Limb (tissue), 2 donors: ENCODE data around the gene ASB16.

ENCODE experiments used
- DNase-seq, 2 donors: peaks; one replicate each; pipeline ENCODE4 v3.0.0-alpha.2; 2016; ENCODE audit errors: extremely low spot score in 2 of 2

ASB16 gene

DNA sequence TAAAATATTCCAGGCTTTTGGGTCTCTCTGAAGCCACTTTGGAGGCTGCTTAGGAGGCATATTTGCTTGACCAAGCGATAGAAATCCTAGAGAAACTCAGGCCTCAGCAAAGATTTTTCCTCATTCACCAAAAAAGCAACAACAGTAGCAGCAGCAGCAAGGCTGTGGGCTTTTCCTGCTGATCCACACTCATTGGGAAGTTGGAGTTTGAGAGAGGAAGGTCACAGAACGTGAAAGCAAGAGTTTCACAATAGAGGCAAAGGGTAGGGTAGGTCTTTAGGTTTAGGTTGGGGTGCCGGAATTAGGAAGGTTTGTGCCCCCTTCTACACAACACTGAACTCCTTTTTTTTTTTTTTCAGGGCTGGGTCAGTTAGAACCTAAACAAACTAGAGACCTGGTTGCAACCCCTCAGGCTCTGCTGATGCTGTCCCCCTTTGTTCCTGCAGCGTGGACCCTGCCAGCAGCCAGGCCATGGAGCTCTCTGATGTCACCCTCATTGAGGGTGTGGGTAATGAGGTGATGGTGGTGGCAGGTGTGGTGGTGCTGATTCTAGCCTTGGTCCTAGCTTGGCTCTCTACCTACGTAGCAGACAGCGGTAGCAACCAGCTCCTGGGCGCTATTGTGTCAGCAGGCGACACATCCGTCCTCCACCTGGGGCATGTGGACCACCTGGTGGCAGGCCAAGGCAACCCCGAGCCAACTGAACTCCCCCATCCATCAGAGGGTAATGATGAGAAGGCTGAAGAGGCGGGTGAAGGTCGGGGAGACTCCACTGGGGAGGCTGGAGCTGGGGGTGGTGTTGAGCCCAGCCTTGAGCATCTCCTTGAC, 18.3 kb downstream of the ASB16 start:
- DNase-seq, result no peak

DNA sequence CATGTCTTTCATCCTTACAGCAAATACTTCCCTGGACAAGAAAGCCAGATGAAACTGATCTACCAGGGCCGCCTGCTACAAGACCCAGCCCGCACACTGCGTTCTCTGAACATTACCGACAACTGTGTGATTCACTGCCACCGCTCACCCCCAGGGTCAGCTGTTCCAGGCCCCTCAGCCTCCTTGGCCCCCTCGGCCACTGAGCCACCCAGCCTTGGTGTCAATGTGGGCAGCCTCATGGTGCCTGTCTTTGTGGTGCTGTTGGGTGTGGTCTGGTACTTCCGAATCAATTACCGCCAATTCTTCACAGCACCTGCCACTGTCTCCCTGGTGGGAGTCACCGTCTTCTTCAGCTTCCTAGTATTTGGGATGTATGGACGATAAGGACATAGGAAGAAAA, 20.0 kb downstream of the ASB16 start:
- no peak for DNase-seq

DNA sequence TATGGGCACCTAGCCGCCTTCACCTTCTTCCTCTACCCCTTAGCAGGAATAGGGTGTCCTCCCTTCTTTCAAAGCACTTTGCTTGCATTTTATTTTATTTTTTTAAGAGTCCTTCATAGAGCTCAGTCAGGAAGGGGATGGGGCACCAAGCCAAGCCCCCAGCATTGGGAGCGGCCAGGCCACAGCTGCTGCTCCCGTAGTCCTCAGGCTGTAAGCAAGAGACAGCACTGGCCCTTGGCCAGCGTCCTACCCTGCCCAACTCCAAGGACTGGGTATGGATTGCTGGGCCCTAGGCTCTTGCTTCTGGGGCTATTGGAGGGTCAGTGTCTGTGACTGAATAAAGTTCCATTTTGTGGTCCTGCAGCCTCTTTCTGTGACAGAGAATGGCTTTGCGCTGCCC, 20.9 kb downstream of the ASB16 start:
- DNase-seq, result peak in 1 of 2 donors; percentile 23

DNA sequence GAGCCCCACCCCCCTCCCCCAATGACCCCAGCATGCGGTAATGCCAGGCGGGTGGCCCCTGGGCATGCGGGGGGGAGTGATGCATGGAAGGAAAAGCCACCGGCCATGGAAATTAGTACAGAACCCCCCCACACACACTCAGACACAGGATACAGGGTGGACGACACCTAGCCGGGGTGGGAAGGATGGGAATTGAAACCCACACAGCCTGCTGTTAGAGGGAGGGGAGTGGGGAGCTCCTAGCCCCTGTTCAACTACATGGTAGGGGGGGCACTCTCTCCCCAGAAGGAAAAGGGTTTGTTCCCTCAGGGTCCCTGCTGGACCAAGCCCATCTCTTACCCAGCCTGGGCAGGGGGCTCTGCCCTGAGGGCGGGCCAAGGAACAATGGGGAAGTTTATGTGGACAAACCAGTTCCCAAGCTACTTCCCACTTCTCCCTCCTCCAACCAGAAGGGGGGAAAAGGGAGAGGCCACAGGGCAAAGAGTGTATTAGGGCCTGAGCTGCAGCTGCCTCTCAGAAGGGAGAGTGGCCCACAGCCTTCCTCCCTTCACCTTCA, 21.5 kb downstream of the ASB16 start:
- no peak for DNase-seq

DNA sequence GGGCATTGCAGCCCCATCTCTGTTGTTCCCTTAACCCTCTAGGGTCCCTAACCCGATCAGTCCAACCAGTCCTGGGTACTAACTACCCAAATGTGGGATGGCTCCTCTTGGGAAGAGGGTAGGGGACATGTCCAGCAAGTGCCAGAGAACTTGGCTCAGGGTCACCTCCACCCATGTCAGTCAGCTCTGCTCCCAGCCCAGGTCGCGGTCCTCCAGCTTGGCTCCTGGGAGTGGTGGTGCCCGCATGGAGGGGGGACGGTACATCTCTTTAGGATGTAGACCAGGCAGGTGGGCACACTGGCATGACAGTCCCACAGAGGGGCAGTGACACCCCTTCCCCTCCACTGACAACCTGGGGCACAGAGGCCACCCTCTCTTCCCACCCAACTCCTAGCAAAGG, 22.2 kb downstream of the ASB16 start:
- DNase-seq, result no peak

DNA sequence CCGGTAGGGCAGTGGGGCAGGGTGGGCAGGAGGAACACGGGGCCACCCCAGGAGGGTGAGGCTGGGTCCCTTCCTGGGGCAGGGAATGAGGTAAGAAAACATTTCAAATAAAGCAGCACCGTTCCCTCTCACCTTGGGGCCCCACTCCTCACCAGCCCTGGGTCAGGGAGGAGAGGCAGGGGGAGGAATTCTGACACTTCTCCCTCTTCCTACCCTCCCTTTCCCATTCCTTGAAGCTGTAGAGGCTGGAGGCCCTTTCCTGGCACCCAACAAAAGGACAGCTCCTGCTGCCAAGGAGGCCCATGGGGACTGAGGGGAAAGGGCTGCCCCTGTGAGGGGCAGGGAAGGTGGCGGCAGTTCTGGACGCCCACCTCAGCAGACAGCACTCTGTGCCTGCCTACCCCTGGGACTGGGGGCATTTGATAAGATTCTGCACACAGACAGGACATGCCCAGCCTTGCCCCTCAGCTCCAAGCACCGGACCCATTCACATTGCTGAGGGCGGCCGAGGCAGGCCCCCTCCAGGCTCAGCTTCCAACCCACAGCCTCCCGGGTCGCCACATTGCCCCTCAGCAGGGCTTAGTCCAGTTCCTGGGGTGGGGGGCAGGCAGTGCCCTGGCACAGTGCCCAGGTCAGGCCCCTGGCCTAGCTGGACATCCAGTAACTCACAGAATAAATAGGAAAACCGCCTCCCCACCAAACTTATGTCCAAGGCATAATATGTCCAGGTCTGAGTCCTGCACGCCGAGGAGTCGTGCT, 23.0 kb downstream of the ASB16 start:
- no peak for DNase-seq

DNA sequence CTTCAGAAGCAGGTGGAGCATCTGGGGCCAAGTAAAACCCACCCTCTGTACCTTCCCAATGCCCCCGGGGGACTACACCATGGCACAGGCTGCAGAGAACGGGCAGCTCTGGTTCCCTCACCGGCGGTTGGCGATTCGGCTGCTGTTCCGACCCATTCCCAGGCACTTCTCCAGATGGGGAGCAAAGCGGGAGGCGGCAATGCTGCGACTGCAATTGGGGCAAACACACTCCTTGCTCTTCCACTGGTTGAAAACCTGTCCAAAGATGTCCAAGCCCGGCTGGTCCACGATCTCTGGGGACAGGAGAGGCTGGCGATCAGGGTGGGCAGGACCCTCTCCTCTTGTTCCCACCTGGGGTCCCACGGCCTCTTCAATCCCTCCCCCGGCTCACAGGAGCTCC, 26.6 kb downstream of the ASB16 start:
- no peak for DNase-seq

DNA sequence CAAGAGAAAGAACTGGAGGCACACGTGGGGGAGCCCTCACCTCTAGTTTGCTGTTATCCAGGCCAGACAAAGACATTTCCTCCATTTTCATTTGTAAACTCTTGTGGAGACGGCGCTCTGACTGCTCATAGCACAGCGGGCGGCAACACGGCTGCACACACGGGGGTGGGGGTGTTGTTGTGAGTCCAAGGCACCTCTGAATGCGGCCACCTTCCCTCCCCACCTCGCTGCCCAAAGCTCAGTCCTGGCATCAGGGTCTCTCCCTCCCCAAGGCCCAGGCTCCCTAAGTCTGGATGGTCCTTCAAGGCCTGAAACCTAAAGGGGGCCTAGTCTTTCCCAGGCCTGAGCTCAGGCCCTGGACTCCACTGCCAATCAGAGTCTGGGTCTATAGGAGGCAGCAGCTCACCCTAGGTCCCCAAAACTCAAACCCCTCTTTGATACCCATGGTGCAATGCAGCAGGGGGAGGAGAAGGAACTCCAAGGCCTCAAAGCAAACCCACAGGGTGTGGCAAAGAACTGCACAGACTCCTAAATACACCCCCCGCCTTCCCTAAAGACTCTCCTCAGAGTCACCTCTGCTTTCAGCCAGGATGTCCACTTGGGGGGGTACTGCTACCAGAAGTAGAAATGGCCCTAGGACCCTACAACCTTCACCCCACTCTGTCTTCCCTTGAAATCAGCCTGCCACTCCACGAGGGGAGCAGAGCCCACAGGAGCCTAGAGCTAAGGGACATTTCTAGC, 27.6 kb downstream of the ASB16 start:
- DNase-seq, result peak in 1 of 2 donors; percentile 50

DNA sequence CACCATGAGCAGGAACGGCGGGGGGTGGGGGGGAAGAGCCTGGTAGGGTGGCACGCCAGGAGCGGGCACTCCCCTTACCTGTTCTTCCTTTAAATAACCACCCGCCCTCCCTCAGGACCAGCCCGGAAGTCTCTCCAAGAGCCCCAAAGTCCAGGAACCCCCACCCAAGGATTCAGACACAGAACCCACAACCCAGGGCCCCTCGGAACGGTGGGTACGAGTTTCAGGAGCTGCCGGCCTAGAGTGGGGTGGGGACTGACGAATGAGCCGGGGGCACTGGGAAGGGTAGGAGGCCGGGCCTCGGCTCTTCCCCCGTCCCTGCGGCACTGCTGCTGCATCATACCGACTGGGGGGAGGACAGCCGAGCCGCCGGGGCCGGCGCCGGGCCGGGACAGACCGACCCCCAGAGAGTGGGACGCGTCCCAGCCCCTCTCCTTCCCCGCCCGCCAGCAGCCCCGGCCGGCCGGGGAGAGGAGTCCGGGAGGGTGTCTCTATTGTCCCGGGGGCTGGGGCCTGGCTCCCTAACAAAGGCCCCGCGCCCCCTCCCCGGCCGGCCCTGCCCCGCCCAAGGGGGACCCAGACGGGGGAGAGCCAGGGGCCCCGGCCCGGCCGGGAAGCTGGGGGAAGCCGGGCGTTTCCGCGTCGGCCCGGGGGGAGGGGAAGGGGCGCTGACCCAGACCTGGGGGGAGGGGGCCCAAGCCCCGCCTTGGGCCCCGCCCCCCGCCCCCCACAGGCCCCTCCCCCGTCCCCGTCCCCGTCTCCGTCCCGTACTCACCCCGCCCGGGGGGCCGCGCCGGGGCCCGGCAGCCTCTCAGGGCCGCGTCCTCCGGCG, 28.4 kb downstream of the ASB16 start:
- DNase-seq, result peak; percentile 52 to 91

DNA sequence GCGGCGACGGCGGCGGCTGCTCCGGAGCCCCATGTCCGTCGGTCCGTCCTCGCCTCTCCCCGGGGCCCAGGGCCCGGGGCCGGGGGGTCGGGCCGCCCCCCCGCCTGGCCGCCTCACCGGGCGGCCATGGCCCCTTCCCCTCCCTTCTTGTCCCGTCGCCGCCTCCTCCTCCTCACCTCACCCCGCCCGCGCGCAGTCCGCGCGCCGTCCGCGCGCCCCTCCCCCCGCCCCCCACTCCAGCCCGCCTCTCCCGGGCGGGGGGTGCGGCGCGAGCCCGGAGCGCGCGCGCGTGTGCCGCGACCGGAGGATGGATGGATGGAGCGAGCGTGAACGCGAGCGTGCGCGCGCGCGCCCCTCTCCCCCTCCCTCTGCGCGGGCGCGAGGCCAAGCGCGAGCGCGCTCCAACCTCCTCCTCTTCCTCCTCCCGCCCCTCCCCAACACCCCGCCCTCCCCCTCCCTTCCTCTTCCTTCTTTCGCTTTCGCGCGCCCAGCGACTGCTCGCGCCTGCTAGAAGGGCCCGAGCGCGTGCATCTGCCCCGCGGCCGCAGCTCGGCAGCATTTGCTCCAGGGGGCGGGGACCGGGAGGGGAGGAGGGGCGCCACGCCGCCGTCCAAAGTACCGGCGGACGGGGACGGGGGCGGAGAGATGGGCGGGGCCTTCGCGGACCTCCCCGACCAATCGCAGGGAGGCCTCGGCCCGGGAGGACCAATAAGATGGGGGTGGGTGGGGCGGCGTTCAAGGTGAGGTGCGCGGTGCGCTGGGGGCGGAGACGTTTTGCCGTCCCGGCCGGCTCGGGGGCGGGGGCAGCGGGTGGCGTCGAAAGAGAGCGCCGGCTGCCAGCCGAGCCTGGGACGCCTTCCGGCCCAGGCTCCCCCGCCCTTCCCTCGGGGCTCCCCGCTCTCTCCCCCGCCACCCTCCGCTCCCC, 29.3 kb downstream of the ASB16 start, which contains the start of gene ATXN7L3:
Gene ATXN7L3, minus strand, starts transcription at position 332 of the 925 bp plus-strand sequence. CDS start 1,814 bp downstream, outside the sequence.
- DNase-seq, result peak; percentile 99

DNA sequence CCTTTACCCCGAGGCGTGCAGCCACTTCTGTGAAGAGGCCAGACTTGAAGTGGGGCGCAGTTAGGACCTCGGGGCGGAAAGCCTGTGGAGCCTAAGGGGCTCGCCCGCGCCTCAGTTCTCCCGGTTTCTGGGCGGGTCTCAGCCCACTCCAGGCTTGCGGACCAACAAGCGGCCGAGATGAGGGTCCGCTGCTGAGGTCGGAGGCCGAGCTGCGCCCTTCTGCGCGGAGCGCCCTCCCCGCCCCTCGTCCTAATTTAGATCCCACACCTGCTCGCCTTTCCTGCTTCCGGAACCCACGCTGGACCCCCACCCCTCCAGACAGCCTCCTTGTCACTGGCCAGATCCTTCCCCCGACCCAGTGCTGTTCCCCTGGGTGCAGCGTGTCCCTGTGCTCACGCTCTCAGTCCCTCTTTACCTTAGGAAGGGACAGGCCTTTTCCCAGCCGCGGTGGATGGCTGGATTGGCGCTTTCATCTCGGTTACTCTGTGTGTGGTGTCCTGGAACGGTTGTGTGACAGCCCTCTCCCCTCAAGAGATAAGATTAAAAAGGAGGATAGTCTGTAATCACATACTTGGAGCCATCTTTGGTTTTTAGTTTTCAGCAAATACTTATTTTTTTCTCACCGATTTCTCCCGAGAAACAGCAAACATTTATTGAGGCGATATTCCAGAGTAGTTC, 30.1 kb downstream of the ASB16 start:
- DNase-seq, result no peak

DNA sequence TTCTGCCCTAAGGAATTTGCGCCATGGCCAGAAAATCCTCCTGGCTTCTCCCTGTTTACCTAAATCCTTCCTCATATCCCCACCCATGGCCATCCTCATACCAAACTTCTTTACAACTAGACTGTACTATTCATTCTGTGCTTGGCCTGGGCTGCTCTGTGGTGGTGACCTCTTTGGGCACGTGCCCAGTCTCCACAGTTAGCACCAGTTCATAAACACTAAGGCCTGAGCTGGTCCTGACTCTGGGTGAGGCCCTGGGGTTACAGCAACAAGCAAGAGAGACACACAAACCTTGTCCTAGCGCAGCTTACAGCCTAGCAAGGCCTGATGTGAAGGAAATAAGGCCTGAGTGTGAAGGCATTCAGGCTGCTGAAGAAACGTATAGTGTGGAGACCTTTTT, 32.3 kb downstream of the ASB16 start:
- no peak for DNase-seq

DNA sequence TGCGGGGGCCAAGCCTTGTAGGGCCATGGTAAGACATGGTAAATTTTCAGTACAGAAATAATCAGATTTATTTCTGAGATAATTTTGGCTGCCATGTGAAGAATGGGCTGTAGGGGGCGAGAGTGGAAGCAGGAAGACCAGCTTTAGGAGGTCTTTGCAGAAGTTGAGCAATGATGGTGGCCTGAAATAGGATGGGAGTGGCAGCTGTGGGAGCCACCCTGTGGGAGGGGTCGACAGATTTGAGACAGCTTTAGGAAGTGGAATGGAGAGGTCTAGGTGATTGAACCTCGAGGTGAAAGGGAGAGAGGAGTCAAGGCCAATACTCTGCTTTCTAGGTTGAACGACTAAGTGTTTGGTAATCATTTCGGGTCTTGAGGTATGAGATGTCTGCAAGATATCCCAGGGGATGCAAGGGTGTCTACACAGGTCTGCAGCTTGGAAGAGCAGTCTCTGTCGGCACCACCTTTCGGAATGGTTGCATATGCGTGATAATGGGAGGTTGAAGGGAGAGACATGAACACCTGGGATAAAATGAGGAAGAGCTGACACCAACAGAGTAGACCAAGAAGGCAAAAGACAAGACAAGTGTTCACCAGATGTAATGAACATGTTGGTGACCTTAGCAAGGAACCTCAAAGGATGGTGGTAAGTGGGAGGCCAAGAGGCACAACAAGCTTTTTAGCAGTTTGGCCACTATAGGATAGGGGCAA, 33.4 kb downstream of the ASB16 start:
- DNase-seq, result peak; percentile 33 to 50

DNA sequence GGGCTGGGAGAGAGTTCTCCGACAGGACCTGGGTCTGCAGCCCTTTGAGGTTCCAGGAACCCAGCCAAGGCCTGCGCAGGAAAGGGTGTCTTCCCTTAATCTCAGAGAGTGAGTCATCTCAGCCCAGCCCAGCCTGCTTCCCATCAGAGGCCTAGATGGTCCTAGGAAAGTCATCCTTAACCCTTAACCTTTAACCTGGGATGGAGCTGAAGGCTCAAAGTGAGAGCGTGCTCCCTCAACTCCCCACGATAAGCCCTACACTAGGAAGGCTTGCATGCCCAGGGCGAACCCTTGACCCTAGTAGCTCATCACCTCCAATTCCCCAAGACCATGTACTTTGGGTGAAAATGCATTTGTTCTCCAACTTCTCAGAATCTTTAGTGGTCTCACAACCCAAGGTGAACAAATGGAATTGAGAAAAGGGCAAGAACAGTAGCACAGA, 34.0 kb downstream of the ASB16 start:
- DNase-seq, result no peak

DNA sequence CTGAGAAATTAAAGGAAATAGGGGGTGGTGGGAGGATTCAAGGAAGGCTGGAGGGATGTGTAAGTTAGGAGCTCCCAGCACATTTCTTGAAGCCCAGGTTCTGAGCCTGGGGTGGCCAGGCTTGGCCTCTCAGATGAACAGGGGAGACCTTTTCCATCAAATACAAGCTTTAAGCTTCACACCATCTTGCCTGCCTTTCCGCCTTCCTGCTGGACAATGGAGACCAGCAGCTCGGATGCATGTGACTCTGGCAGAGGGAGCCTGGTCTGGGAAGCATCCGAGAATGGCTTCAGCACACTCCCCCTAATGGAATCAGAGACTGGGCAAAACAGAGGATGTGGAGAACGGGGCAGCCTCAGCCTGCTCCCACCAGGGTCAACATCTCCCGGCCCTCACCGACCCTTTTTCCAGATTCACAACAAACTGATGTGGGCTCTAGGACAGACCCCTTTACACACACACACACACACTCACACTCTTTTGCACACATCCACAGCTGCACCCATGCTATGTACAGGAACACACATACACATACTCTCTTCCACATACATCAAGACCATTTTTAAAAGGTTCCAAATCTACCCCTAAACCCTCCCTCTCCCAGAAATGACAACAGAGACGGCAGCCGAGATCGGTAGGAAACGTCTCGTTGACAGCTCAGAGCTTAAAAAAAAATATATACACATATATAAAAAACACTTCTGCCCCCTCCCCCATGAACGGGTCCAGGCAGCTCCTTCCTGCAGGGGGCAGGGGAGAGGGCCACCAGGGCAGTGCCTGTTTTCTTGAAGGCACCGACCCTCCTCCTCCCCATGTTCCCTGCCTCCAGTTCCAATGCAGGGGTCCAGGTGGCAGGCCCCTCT, 35.7 kb downstream of the ASB16 start:
- DNase-seq, result no peak

DNA sequence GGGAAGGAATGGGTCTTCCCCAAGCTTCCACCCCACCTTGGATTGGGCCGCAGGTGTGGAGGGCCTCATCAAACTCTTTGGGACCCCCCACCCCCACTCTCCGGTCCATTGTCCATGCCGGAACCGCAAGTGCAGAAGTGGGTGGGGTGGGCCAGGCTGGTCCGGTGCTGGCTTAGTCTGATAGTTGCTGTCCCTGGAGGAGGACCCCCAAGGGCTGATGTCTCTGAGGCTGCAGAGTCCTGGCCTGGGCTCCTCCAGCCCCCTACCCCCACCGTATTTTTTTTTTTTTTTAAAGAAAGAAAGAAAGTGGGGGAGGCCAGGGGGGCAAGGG, 36.3 kb downstream of the ASB16 start:
- DNase-seq, result no peak

DNA sequence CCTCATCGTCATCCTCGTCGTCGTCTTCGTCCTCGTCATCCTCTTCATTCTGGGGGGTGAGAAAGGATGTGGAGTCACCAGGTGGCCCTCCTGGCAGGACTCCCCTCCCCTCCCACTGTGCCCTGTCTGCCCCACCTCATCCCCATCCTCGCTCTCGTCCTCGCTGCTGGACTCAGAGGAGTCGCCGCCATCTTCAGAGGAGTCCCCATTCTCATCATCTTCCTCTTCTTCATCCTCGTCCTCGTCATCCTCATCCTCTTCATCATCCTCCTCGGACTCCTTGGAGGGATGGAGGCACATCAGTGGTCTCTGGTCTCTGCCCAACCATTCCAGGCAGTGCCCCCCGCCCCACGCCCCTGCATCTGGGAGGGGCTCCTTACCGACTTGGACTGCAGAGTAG, 36.8 kb downstream of the ASB16 start:
- DNase-seq, result no peak

DNA sequence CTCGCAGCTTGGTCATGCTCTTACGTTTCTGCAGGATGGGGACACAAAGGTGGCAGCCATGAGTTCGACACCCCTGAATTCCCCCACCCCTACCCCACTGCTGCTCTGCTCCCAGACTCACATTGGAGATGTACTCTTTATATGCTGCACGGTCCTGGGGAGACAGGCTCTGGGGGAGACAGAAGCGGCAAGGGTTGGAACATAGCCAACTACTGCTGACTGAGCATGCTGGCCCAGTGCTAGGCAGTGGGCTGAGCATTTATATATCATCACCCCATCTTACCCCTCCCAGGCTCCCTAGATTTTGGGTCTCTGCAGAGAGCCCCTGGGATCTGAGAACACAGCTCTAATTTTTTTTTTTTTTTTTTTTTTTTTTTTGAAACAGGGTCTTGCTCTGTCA, 37.2 kb downstream of the ASB16 start:
- DNase-seq, result no peak
